22Rv1 (cell line): ENCODE results near the gene MTHFR.

ENCODE experiments used
- ZFX ChIP-seq: fragments of 450-650 bp; IDR thresholded peaks from 2 replicates; pipeline ENCODE4 v1.6.1; 2017; ENCODE audit warnings: antibody characterized with exemption, borderline replicate concordance
- TF ChIP-seq, protein P1 (sequence below): fragments of 450-650 bp; IDR thresholded peaks from 2 replicates; pipeline ENCODE4 v1.5.1; 2017; ENCODE audit warnings: mild to moderate bottlenecking

DNA sequence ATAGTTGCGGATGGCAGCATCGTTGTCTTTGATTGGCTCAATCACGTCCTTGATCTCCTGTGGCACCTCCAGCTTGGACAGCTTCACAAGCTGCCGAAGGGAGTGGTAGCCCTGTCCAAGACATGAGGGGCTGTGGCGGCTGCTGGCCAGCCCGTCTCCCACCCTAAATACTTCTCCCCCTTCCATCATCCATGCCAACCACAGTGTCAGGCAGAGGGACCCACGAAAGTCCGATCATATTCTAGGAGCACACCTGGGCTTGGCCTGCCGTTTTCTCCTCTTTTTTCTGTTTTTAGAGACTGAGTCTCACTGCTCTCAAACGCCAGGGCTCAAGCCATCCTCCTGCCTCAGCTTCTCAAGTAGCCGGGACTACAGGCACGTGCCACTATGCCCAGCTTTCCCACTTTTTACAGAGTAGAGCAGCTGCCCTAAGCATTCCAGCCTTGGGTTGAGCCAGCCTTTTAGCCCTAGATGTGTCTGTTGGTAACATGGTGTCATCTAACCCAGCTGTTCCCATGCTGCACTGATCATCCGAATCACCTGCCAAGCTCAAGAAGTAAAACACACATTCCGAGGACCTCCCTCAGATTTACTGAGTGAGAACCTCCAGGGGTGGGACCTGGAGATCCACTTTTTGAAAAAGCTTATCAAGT lies 10.4 kb downstream of the MTHFR start:
- TF ChIP-seq, protein P1, sequence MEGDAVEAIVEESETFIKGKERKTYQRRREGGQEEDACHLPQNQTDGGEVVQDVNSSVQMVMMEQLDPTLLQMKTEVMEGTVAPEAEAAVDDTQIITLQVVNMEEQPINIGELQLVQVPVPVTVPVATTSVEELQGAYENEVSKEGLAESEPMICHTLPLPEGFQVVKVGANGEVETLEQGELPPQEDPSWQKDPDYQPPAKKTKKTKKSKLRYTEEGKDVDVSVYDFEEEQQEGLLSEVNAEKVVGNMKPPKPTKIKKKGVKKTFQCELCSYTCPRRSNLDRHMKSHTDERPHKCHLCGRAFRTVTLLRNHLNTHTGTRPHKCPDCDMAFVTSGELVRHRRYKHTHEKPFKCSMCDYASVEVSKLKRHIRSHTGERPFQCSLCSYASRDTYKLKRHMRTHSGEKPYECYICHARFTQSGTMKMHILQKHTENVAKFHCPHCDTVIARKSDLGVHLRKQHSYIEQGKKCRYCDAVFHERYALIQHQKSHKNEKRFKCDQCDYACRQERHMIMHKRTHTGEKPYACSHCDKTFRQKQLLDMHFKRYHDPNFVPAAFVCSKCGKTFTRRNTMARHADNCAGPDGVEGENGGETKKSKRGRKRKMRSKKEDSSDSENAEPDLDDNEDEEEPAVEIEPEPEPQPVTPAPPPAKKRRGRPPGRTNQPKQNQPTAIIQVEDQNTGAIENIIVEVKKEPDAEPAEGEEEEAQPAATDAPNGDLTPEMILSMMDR, result no peak
- no peak for TF ChIP-seq ZFX
